WERI-Rb-1 (cell line): ENCODE results near the gene GRAMD1B.
"Not testable (repeated sequence)": the region's sequence is repeated elsewhere in the genome, so short reads cannot be mapped to it uniquely, and the experiment has no call there.

ENCODE experiments used
- DNase-seq: peaks from one replicate; pipeline ENCODE4 v3.0.0-alpha.2; 2020
- H3K27ac ChIP-seq: fragments of 250-450 bp; sonication (Bioruptor Pico); 2 replicates; pipeline ENCODE4 v1.5.1; 2020; ENCODE audit warnings: mild to moderate bottlenecking, moderate library complexity
- H3K27me3 ChIP-seq: fragments of 250-450 bp; sonication (Bioruptor Pico); 2 replicates; pipeline ENCODE4 v1.5.1; 2021; ENCODE audit warnings: mild to moderate bottlenecking, low read depth, moderate library complexity; ENCODE audit not compliant: insufficient read depth, severe bottlenecking
- H3K36me3 ChIP-seq: fragments of 250-450 bp; sonication (Bioruptor Pico); 2 replicates; pipeline ENCODE4 v1.5.1; 2020; ENCODE audit warnings: mild to moderate bottlenecking, moderate library complexity
- H3K4me3 ChIP-seq: 2 replicates; pipeline ENCODE4 v1.5.1; 2011; ENCODE audit warnings: low read depth, mild to moderate bottlenecking, control low read depth, low read length
- H3K9me3 ChIP-seq: fragments of 250-450 bp; sonication (Bioruptor Pico); 2 replicates; pipeline ENCODE4 v1.5.1; 2021; ENCODE audit warnings: mild to moderate bottlenecking, moderate library complexity; ENCODE audit not compliant: severe bottlenecking
- TF ChIP-seq, protein P1 (sequence below): IDR thresholded peaks from 2 replicates; pipeline ENCODE4 v1.5.1; 2011; ENCODE audit warnings: low read depth, mild to moderate bottlenecking, control low read depth, inconsistent platforms, low read length

GRAMD1B gene

GRCh38 chr11:123519055-123519796 lies 89.2 kb downstream of the GRAMD1B start:
- TF ChIP-seq, protein P1, sequence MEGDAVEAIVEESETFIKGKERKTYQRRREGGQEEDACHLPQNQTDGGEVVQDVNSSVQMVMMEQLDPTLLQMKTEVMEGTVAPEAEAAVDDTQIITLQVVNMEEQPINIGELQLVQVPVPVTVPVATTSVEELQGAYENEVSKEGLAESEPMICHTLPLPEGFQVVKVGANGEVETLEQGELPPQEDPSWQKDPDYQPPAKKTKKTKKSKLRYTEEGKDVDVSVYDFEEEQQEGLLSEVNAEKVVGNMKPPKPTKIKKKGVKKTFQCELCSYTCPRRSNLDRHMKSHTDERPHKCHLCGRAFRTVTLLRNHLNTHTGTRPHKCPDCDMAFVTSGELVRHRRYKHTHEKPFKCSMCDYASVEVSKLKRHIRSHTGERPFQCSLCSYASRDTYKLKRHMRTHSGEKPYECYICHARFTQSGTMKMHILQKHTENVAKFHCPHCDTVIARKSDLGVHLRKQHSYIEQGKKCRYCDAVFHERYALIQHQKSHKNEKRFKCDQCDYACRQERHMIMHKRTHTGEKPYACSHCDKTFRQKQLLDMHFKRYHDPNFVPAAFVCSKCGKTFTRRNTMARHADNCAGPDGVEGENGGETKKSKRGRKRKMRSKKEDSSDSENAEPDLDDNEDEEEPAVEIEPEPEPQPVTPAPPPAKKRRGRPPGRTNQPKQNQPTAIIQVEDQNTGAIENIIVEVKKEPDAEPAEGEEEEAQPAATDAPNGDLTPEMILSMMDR = no peak
- H3K9me3 ChIP-seq = no peaks in the 10 kb centered on the region
- H3K27ac ChIP-seq = peak overlapping the region; percentile 74
- no peaks in the 10 kb centered on the region for H3K27me3 ChIP-seq
- H3K4me3 ChIP-seq = peak overlapping the region; percentile 24; the same call in 1 of the 2 replicates
- H3K36me3 ChIP-seq = peaks cover 3% of the 10 kb centered on the region
- peak; percentile 74 for DNase-seq

DNA sequence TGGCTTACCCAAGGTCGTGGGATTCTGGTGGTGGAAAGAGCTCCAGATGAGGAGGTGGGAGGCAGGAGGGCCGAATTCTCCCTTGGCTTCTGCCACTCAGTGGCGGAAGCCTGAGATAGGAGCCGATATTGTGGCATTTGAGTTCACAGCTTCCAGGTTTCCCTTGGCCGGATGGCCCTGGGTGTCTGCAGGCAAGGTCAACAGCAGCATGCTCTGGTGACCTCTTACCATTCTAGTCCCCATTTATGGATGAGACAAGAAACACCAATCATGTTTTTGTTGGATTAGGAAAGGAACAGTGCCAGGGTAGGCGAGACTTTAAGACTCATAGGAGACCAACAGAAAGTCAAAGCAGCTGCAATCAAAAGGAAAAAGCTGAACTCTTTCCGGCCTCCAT lies 89.7 kb downstream of the GRAMD1B start:
- Histone ChIP-seq H3K36me3 (peaks cover 3% of the 10 kb centered on the region), H3K27ac (peak overlapping the region; percentile 74), H3K9me3 (no peaks in the 10 kb centered on the region), H3K4me3 (no peak overlapping the region), H3K27me3 (no peaks in the 10 kb centered on the region)
- DNase-seq = no peak
- TF ChIP-seq, protein P1 = no peak

- not testable (repeated sequence) for DNase-seq, H3K36me3 ChIP-seq
Observed at GRCh38 chr11:123520476-123520875, 90.4 kb downstream of the GRAMD1B start.

DNA sequence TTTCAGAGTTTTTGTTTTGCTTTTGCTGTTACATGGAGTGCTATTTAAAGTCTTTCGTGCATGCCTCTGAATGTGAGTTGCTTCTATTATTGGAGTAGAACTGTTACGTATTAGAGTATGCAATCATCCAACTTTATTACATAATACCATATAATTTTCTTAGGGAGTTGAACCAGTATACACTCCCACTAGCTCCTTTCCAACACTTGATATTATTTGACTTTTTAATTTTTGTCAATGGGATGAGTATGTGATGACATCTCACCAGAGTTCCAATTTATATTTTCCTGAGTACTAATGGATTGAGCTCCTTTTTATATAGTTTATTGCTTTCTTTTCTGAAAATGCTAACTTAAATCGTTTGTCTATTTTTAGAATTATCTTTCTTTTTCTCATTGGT lies 90.9 kb downstream of the GRAMD1B start:
- no peak overlapping the region for H3K4me3 ChIP-seq
- no peaks in the 10 kb centered on the region for H3K27me3 ChIP-seq
- H3K27ac ChIP-seq = no peak overlapping the region
- TF ChIP-seq, protein P1 = no peak
- peaks cover under 1% of the 10 kb centered on the region for H3K36me3 ChIP-seq
- no peaks in the 10 kb centered on the region for H3K9me3 ChIP-seq
- DNase-seq = no peak

More at GRCh38 chr11:123520476-123520875, 90.4 kb downstream of the GRAMD1B start:
- H3K4me3 ChIP-seq, H3K27me3 ChIP-seq, H3K9me3 ChIP-seq: not testable (repeated sequence)
- peak overlapping the region; percentile 74 for H3K27ac ChIP-seq

- no peak overlapping the region for H3K4me3 ChIP-seq
- TF ChIP-seq, protein P1 = no peak
- H3K36me3 ChIP-seq = no peaks in the 10 kb centered on the region; the same call in 1 of the 2 replicates
- no peak for DNase-seq
- no peaks in the 10 kb centered on the region for H3K27me3 ChIP-seq
- H3K27ac ChIP-seq = no peak overlapping the region
- H3K9me3 ChIP-seq = no peaks in the 10 kb centered on the region
Observed at GRCh38 chr11:123521930-123522329, 91.9 kb downstream of the GRAMD1B start.

- TF ChIP-seq, protein P1 = no peak
- H3K27me3 ChIP-seq = no peaks in the 10 kb centered on the region
- H3K27ac ChIP-seq = peak overlapping the region; percentile 18; the same call in 1 of the 2 replicates
- DNase-seq = no peak
- H3K4me3 ChIP-seq = no peak overlapping the region
- H3K36me3 ChIP-seq = no peaks in the 10 kb centered on the region; the same call in 1 of the 2 replicates
- no peaks in the 10 kb centered on the region for H3K9me3 ChIP-seq
Observed at GRCh38 chr11:123523539-123523938, 93.5 kb downstream of the GRAMD1B start.
